Skeletal muscle satellite cell (primary cell): ENCODE measurements around the gene STON1.
"Not testable (repeated sequence)": the region's sequence is repeated elsewhere in the genome, so short reads cannot be mapped to it uniquely, and the experiment has no call there.

Source experiments
- H3K27me3 ChIP-seq: 2 replicates; pipeline ENCODE4 v1.7.0; 2013; ENCODE audit warnings: low read length; ENCODE audit not compliant: control insufficient read depth, insufficient read depth
- H3K36me3 ChIP-seq: 2 replicates; pipeline ENCODE4 v1.7.0; 2013; ENCODE audit warnings: mild to moderate bottlenecking, control low read depth, low read length; ENCODE audit not compliant: insufficient read depth
- H3K4me1 ChIP-seq: 2 replicates; pipeline ENCODE4 v1.7.0; 2013; ENCODE audit warnings: low read length; ENCODE audit not compliant: control insufficient read depth, insufficient read depth
- H3K4me2 ChIP-seq: 2 replicates; pipeline ENCODE4 v1.7.0; 2013; ENCODE audit warnings: mild to moderate bottlenecking, low read length
- H3K4me3 ChIP-seq: 2 replicates; pipeline ENCODE4 v1.7.0; 2013; ENCODE audit warnings: low read length
- H3K9ac ChIP-seq: 2 replicates; pipeline ENCODE4 v1.7.0; 2013; ENCODE audit warnings: mild to moderate bottlenecking, low read depth, low read length, moderate library complexity
- H3K9me3 ChIP-seq: replicated peaks from 2 replicates; pipeline ENCODE4 v1.7.0; 2013; ENCODE audit warnings: mild to moderate bottlenecking, control low read depth, low read length

STON1 gene

GRCh38 chr2:48600204-48600813, 70.4 kb downstream of the STON1 start:
- Histone ChIP-seq H3K4me1 (peaks cover 8% of the 10 kb centered on the region), H3K9me3 (no peaks in the 10 kb centered on the region), H3K4me3 (no peak overlapping the region), H3K4me2 (no peak overlapping the region), H3K9ac (peak overlapping the region; percentile 10), H3K36me3 (peaks cover under 1% of the 10 kb centered on the region), H3K27me3 (no peaks in the 10 kb centered on the region)

GRCh38 chr2:48600917-48601316, 71.0 kb downstream of the STON1 start:
- H3K36me3 ChIP-seq, result no peaks in the 10 kb centered on the region
- H3K4me2 ChIP-seq, result peak overlapping the region; percentile 15
- H3K4me3 ChIP-seq, result no peak overlapping the region
- peak overlapping the region; percentile 10 for H3K9ac ChIP-seq
- H3K4me1 ChIP-seq, result peaks cover 8% of the 10 kb centered on the region
- H3K27me3 ChIP-seq, result no peaks in the 10 kb centered on the region
- no peaks in the 10 kb centered on the region for H3K9me3 ChIP-seq

GRCh38 chr2:48601349-48601748, 71.4 kb downstream of the STON1 start:
- no peaks in the 10 kb centered on the region for H3K9me3 ChIP-seq
- H3K36me3 ChIP-seq, result no peaks in the 10 kb centered on the region
- no peak overlapping the region for H3K9ac ChIP-seq
- no peak overlapping the region for H3K4me2 ChIP-seq
- no peaks in the 10 kb centered on the region for H3K27me3 ChIP-seq
- H3K4me3 ChIP-seq, result no peak overlapping the region
- peaks cover 8% of the 10 kb centered on the region for H3K4me1 ChIP-seq

- H3K27me3 ChIP-seq, result no peaks in the 10 kb centered on the region
- H3K9ac ChIP-seq, result no peak overlapping the region
- H3K9me3 ChIP-seq, result no peaks in the 10 kb centered on the region
- peaks cover 17% of the 10 kb centered on the region for H3K4me1 ChIP-seq
- H3K4me2 ChIP-seq, result no peak overlapping the region
- no peak overlapping the region for H3K4me3 ChIP-seq
- H3K36me3 ChIP-seq, result no peaks in the 10 kb centered on the region
Observed at GRCh38 chr2:48605482-48606175, 75.7 kb downstream of the STON1 start.

DNA sequence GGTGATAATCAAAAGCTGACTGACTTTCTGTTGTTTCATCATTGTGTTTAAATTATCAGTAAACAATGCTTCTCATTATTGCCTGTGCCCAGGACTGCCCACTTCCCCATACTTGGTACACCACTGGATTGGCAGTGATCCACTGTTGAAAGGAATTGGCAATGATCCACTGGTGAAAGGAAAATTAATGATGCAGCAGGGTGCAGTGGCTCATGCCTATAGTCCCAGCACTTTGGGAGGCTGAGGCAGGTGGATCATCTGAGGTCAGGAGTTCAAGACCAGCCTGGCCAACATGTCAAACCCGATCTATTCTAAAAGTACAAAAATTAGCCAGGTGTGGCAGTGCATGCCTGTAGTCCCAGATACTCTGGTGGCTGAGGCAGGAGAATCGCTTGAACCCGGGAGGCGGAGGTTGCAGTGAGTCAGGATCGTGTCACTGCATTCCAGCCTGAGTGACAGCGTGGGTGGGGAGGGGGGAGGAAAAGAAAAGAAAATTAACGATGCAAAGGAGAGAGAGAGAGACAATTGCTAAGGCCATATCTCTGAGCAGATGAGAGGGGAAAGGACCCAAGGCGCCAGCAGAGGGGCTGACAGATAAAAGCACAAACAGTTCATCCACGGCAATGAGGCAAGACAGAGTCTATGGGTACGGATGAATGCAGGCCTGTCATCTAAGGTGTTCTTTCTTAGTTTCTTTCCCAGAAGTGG, 77.5 kb downstream of the STON1 start:
- Histone ChIP-seq H3K9ac (no peak overlapping the region), H3K4me2 (peak overlapping the region; percentile 52), H3K27me3 (no peaks in the 10 kb centered on the region), H3K4me3 (no peak overlapping the region), H3K9me3 (no peaks in the 10 kb centered on the region), H3K36me3 (no peaks in the 10 kb centered on the region), H3K4me1 (peaks cover 9% of the 10 kb centered on the region)

DNA sequence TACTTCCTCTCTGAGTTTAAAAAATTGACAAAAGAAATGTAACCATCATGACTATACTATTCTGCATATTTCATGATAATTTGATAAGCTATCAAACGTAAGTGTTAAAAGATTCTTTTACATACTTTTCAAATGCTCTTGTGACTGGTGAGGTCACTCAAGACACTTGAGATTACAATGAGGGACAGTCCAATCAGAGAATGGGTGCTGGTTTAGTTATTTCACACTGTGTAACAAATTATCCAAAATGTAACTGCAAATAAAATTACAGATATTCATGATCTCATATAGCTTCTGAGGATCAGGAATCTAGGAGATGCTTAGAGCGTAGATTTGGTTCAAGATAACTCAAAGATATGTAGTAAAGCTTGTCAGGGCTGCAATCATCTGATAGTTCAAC, 83.3 kb downstream of the STON1 start:
- H3K36me3 ChIP-seq, result no peaks in the 10 kb centered on the region
- H3K27me3 ChIP-seq, result peaks cover 5% of the 10 kb centered on the region
- H3K4me2 ChIP-seq, result no peak overlapping the region
- H3K4me3 ChIP-seq, result no peak overlapping the region
- H3K9me3 ChIP-seq, result no peaks in the 10 kb centered on the region
- no peak overlapping the region for H3K9ac ChIP-seq
- H3K4me1 ChIP-seq, result no peaks in the 10 kb centered on the region

- H3K36me3 ChIP-seq, H3K4me1 ChIP-seq, H3K9me3 ChIP-seq, H3K4me2 ChIP-seq, H3K27me3 ChIP-seq, H3K4me3 ChIP-seq, H3K9ac ChIP-seq: not testable (repeated sequence)
Observed at GRCh38 chr2:48614581-48614980, 84.6 kb downstream of the STON1 start.

DNA sequence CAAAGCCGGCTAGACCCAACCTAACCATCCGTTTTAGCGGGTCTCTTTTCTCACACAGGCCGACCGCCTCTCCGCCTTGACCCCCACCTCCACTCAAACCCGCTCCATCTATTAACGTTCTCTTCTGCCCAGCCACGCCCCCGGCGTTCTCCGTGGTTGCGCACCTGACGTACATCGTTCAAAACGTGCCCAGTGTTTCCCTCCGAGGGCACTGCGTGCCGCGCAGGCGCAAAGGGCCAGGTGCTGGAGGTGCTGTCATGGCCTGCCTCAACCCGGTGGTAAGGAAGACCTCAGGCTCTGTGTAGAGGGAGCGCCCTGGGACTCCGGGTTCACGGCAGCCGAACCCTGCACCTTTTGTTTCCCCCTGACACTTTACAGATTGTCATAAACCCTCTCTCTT, 87.7 kb downstream of the STON1 start, which contains the start of gene GTF2A1L:
TSS of gene GTF2A1L (plus strand) at position 239 of the 400 bp plus-strand sequence. CDS start at position 258, 19 bp downstream.
- H3K9ac ChIP-seq, result no peak within 1 kb of the TSS
- no peaks in the 10 kb centered on the region for H3K36me3 ChIP-seq
- no peaks in the 10 kb centered on the region for H3K9me3 ChIP-seq
- no peak within 1 kb of the TSS for H3K4me3 ChIP-seq
- H3K27me3 ChIP-seq, result peaks cover 8% of the 10 kb centered on the region
- H3K4me1 ChIP-seq, result no peaks in the 10 kb centered on the region
- peak within 1 kb of the TSS; percentile 20 for H3K4me2 ChIP-seq

GRCh38 chr2:48619526-48619925, 89.6 kb downstream of the STON1 start:
- H3K9ac ChIP-seq, result no peak overlapping the region
- no peaks in the 10 kb centered on the region for H3K9me3 ChIP-seq
- no peak overlapping the region for H3K4me2 ChIP-seq
- no peak overlapping the region for H3K4me3 ChIP-seq
- no peaks in the 10 kb centered on the region for H3K4me1 ChIP-seq
- peaks cover 8% of the 10 kb centered on the region for H3K27me3 ChIP-seq
- H3K36me3 ChIP-seq, result no peaks in the 10 kb centered on the region

DNA sequence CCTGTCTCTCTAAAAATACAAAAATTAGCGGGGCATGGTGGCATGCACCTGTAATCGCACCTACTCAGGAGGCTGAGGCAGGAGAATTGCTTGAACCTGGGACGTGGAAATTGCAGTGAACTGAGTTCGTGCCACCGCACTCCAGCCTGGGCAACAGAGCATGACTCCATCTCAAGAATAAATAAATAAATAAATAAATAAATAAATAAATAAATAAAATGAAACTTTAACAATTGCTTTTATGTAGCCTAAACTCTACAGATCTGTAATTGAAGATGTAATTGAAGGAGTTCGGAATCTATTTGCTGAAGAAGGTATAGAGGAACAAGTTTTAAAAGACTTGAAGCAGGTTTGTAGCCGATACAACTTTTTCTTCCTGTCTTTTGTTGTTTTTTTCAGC, 90.7 kb downstream of the STON1 start:
- no peaks in the 10 kb centered on the region for H3K36me3 ChIP-seq
- H3K4me3 ChIP-seq, result no peak overlapping the region
- H3K4me1 ChIP-seq, result no peaks in the 10 kb centered on the region
- H3K9me3 ChIP-seq, result no peaks in the 10 kb centered on the region
- H3K4me2 ChIP-seq, result no peak overlapping the region
- no peak overlapping the region for H3K9ac ChIP-seq
- peaks cover 8% of the 10 kb centered on the region for H3K27me3 ChIP-seq

DNA sequence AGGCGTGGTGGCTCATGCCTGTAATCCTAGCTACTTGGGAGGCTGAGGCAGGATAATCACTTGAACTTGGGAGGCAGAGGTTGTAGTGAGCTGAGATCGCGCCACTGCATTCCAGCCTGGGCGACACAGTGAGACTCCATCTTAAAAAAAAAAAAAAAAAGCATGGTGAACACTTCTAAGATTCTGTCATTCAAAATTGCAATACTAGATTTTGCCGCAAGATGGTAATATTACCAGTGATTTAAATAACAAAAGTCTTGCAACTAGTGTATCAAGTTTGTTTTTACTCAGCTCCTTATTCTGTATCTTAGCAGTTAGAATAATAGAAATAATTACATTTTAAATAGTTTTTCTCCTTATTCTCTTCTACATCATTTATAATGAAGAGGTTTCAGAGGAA, 92.7 kb downstream of the STON1 start:
- not testable (repeated sequence) for H3K9me3 ChIP-seq, H3K9ac ChIP-seq

More for the DNA sequence above, 92.7 kb downstream of the STON1 start:
- not testable (repeated sequence) for H3K4me3 ChIP-seq, H3K36me3 ChIP-seq, H3K4me2 ChIP-seq, H3K27me3 ChIP-seq, H3K4me1 ChIP-seq
